Uterus (tissue), 4 donors: ENCODE results near the gene RARB. TPM values are rescaled to one million over a fixed set of nuclear protein-coding genes. Genes with fewer than 3 reads are reported as not detected.
A peak's percentile ranks its signal among the peaks of the same experiment; 100 is the strongest.

ENCODE experiments used
- DNase-seq, 2 donors: peaks; one replicate each; pipeline ENCODE4 v3.0.0-alpha.2; 2019 to 2020
- H3K27ac ChIP-seq, 2 donors: fragments of 200-600 bp; sonication (generic); 1 replicate in 1 of 2; 2 replicates in 1 of 2; pipeline ENCODE4 v1.5.1; 2016 to 2018
- H3K27me3 ChIP-seq, 2 donors: fragments of 200-600 bp; sonication (generic); one replicate each; pipeline ENCODE4 v1.5.1; 2018 to 2019; ENCODE audit warnings: control low read depth in 1 of 2
- H3K36me3 ChIP-seq, 2 donors: fragments of 200-600 bp; sonication (generic); one replicate each; pipeline ENCODE4 v1.5.1; 2019; ENCODE audit warnings: control low read depth in 1 of 2
- H3K4me1 ChIP-seq, 2 donors: fragments of 200-600 bp; sonication (generic); one replicate each; pipeline ENCODE4 v1.5.1; 2018 to 2019; ENCODE audit warnings: control low read depth in 1 of 2
- H3K4me3 ChIP-seq, 2 donors: fragments of 200-600 bp; sonication (generic); 1 replicate in 1 of 2; 2 replicates in 1 of 2; pipeline ENCODE4 v1.5.1; 2018 to 2019; ENCODE audit warnings: mild to moderate bottlenecking in 1 of 2
- H3K9me3 ChIP-seq, 2 donors: fragments of 200-600 bp; sonication (generic); one replicate each; pipeline ENCODE4 v1.5.1; 2019; ENCODE audit warnings: control low read depth in 1 of 2
- CTCF ChIP-seq, 4 experiments: fragments of 200-600 bp in 2 of 4; fragments of 450-650 bp in 2 of 4; sonication (generic) in 2 of 4; IDR thresholded peaks; one replicate each; pipeline ENCODE4 v1.5.1; 2016 to 2019; ENCODE audit warnings: antibody characterized with exemption in 4 of 4, mild to moderate bottlenecking in 2 of 4, moderate library complexity in 1 of 4
- POLR2A ChIP-seq, 2 donors: fragments of 450-650 bp; IDR thresholded peaks; one replicate each; pipeline ENCODE4 v1.6.1; 2016; ENCODE audit warnings: antibody characterized with exemption in 2 of 2, mild to moderate bottlenecking in 1 of 2, moderate library complexity in 1 of 2
- intact Hi-C: fragments of 100-400 bp; cut with DNase I; formaldehyde crosslinking; loops from one replicate; pipeline ENCODE4 v1.15.1; 2023; ENCODE audit warnings: low total_unique reads
- total RNA-seq, 4 donors: library from RNA; depleted of rRNA in 3 of 4; stranded (reverse); fragments of >200 nt in 3 of 4; gene quantifications; one replicate each; pipeline versions ENCODE4 v1.1.0 to v1.2.4, GENCODE V29; 2014 to 2023
- donor health status: DM: yes; HTN: yes; CAD: no.

Gene RARB
- total RNA-seq, 4 donors from 2014 or later = 6.7 to 63.0 (median 14.5) TPM

- Histone ChIP-seq H3K27ac (no peak overlapping the region), H3K4me3 (no peak overlapping the region), H3K27me3 (no peaks in the 10 kb centered on the region), H3K4me1 (peaks cover 7 to 8% of the 10 kb centered on the region in 2 donors), H3K36me3 (no peaks in the 10 kb centered on the region), H3K9me3 (no peaks in the 10 kb centered on the region)
- intact Hi-C loops = no loop called here
- no peak for DNase-seq
- no peak for TF ChIP-seq POLR2A (IDR thresholded peaks at IDR 0.05)
- TF ChIP-seq CTCF (IDR thresholded peaks at IDR 0.05) = no peak
These were observed 129.6 kb downstream of the RARB start for GRCh38 chr3:25557694-25558093.

- Histone ChIP-seq H3K27ac (peak overlapping the region; percentile 14 to 28), H3K9me3 (no peaks in the 10 kb centered on the region), H3K36me3 (no peaks in the 10 kb centered on the region), H3K4me1 (peaks cover 7 to 8% of the 10 kb centered on the region in 2 donors), H3K27me3 (no peaks in the 10 kb centered on the region), H3K4me3 (no peak overlapping the region)
- peak; percentile 31 to 38 for DNase-seq
- TF ChIP-seq CTCF (IDR thresholded peaks at IDR 0.05) = no peak
- TF ChIP-seq POLR2A (IDR thresholded peaks at IDR 0.05) = no peak
- intact Hi-C loops = no loop called here
These were observed 130.1 kb downstream of the RARB start for GRCh38 chr3:25558121-25558520.

- DNase-seq = no peak
- Histone ChIP-seq H3K27me3 (no peaks in the 10 kb centered on the region), H3K4me3 (no peak overlapping the region), H3K4me1 (peaks cover 7 to 8% of the 10 kb centered on the region in 2 donors), H3K9me3 (no peaks in the 10 kb centered on the region), H3K36me3 (no peaks in the 10 kb centered on the region), H3K27ac (peak overlapping the region; percentile 14 to 28)
- TF ChIP-seq CTCF (IDR thresholded peaks at IDR 0.05) = no peak
- TF ChIP-seq POLR2A (IDR thresholded peaks at IDR 0.05) = no peak
- intact Hi-C loops = no loop called here
These were observed 130.7 kb downstream of the RARB start for GRCh38 chr3:25558796-25559195.

- Histone ChIP-seq H3K36me3 (no peaks in the 10 kb centered on the region), H3K4me1 (no peaks in the 10 kb centered on the region), H3K27me3 (no peaks in the 10 kb centered on the region), H3K27ac (no peak overlapping the region), H3K4me3 (no peak overlapping the region), H3K9me3 (no peaks in the 10 kb centered on the region)
- no peak for DNase-seq
- intact Hi-C loops = no loop called here
- TF ChIP-seq POLR2A (IDR thresholded peaks at IDR 0.05) = no peak
- no peak for TF ChIP-seq CTCF (IDR thresholded peaks at IDR 0.05)
These were observed 135.5 kb downstream of the RARB start for GRCh38 chr3:25563601-25564000.

GRCh38 chr3:25564075-25564474, 136.0 kb downstream of the RARB start:
- H3K4me3 ChIP-seq = no peak overlapping the region
- no peak overlapping the region for H3K27ac ChIP-seq
- DNase-seq = no peak
- intact Hi-C loops = no loop called here
- H3K36me3 ChIP-seq = no peaks in the 10 kb centered on the region
- no peaks in the 10 kb centered on the region for H3K4me1 ChIP-seq
- no peaks in the 10 kb centered on the region for H3K9me3 ChIP-seq
- TF ChIP-seq POLR2A (IDR thresholded peaks at IDR 0.05) (no peak), CTCF (IDR thresholded peaks at IDR 0.05) (no peak)
- no peaks in the 10 kb centered on the region for H3K27me3 ChIP-seq
